ENCODE data around the gene JMY. TPM values are rescaled to one million over a fixed set of nuclear protein-coding genes. Genes with fewer than 3 reads are reported as not detected.

JMY gene
- total RNA-seq, 3 donors from 2014 or later, result 5.2 to 7.8 (median 5.7) TPM

GRCh38 chr5:79287907-79288306 is 52.0 kb downstream of the JMY start:
- DNase-seq (no peak), ATAC-seq (no peak)
- H3K36me3 Mint-ChIP-seq (ENCODE audit: insufficient read depth), result peaks cover 49% of the 10 kb centered on the region
- H3K27me3 Mint-ChIP-seq (ENCODE audit: low read depth), result no peaks in the 10 kb centered on the region
- peaks cover 6% of the 10 kb centered on the region for H3K4me1 Mint-ChIP-seq (ENCODE audit: low read depth)
- no peaks in the 10 kb centered on the region for H3K9me3 Mint-ChIP-seq
- no peak overlapping the region for H3K4me3 Mint-ChIP-seq

- ATAC-seq (no peak), DNase-seq (no peak)
- no peak overlapping the region for H3K4me3 Mint-ChIP-seq
- no peaks in the 10 kb centered on the region for H3K27me3 Mint-ChIP-seq (ENCODE audit: low read depth)
- H3K4me1 Mint-ChIP-seq (ENCODE audit: low read depth), result no peaks in the 10 kb centered on the region
- no peaks in the 10 kb centered on the region for H3K9me3 Mint-ChIP-seq
- H3K36me3 Mint-ChIP-seq (ENCODE audit: insufficient read depth), result peaks cover 45% of the 10 kb centered on the region
Measured at GRCh38 chr5:79295029-79295428, 59.1 kb downstream of the JMY start.

- no peak for ATAC-seq
- Mint-ChIP-seq H3K9me3 (no peaks in the 10 kb centered on the region), H3K4me3 (no peak overlapping the region), H3K4me1 (ENCODE audit: low read depth) (no peaks in the 10 kb centered on the region), H3K36me3 (ENCODE audit: insufficient read depth) (peaks cover 44% of the 10 kb centered on the region), H3K27me3 (ENCODE audit: low read depth) (no peaks in the 10 kb centered on the region)
- DNase-seq, result no peak
Measured at GRCh38 chr5:79297661-79298060, 61.7 kb downstream of the JMY start.

- ATAC-seq (no peak), DNase-seq (no peak)
- H3K9me3 Mint-ChIP-seq, result no peaks in the 10 kb centered on the region
- H3K4me3 Mint-ChIP-seq, result no peak overlapping the region
- no peaks in the 10 kb centered on the region for H3K27me3 Mint-ChIP-seq (ENCODE audit: low read depth)
- peaks cover 31% of the 10 kb centered on the region for H3K36me3 Mint-ChIP-seq (ENCODE audit: insufficient read depth)
- H3K4me1 Mint-ChIP-seq (ENCODE audit: low read depth), result no peaks in the 10 kb centered on the region
Measured at GRCh38 chr5:79301046-79301712, 65.2 kb downstream of the JMY start.

- Mint-ChIP-seq H3K4me3 (no peak overlapping the region), H3K27me3 (ENCODE audit: low read depth) (no peaks in the 10 kb centered on the region), H3K9me3 (no peaks in the 10 kb centered on the region), H3K36me3 (ENCODE audit: insufficient read depth) (peaks cover 35% of the 10 kb centered on the region), H3K4me1 (ENCODE audit: low read depth) (no peaks in the 10 kb centered on the region)
- DNase-seq (no peak), ATAC-seq (no peak)
Measured at GRCh38 chr5:79302454-79302853, 66.5 kb downstream of the JMY start.

GRCh38 chr5:79305706-79306105 is 69.8 kb downstream of the JMY start:
- H3K4me1 Mint-ChIP-seq (ENCODE audit: low read depth), result peaks cover 2% of the 10 kb centered on the region
- no peaks in the 10 kb centered on the region for H3K9me3 Mint-ChIP-seq
- H3K36me3 Mint-ChIP-seq (ENCODE audit: insufficient read depth), result peaks cover 31% of the 10 kb centered on the region
- H3K27me3 Mint-ChIP-seq (ENCODE audit: low read depth), result no peaks in the 10 kb centered on the region
- ATAC-seq (no peak), DNase-seq (no peak)
- no peak overlapping the region for H3K4me3 Mint-ChIP-seq

- no peak for ATAC-seq
- H3K27me3 Mint-ChIP-seq (ENCODE audit: low read depth), result no peaks in the 10 kb centered on the region
- H3K9me3 Mint-ChIP-seq, result no peaks in the 10 kb centered on the region
- peaks cover 37% of the 10 kb centered on the region for H3K36me3 Mint-ChIP-seq (ENCODE audit: insufficient read depth)
- H3K4me1 Mint-ChIP-seq (ENCODE audit: low read depth), result no peaks in the 10 kb centered on the region
- no peak overlapping the region for H3K4me3 Mint-ChIP-seq
- no peak for DNase-seq
Measured at GRCh38 chr5:79318935-79319614, 83.1 kb downstream of the JMY start.

GRCh38 chr5:79329453-79329852 is 93.5 kb downstream of the JMY start:
- peaks cover 7% of the 10 kb centered on the region for H3K36me3 Mint-ChIP-seq (ENCODE audit: insufficient read depth)
- DNase-seq, result no peak

GRCh38 chr5:79330071-79330470 is 94.1 kb downstream of the JMY start:
- ATAC-seq, result no peak
- Mint-ChIP-seq H3K27me3 (ENCODE audit: low read depth) (peaks cover 20% of the 10 kb centered on the region), H3K9me3 (no peaks in the 10 kb centered on the region), H3K4me1 (ENCODE audit: low read depth) (no peaks in the 10 kb centered on the region), H3K36me3 (ENCODE audit: insufficient read depth) (peaks cover 7% of the 10 kb centered on the region), H3K4me3 (no peak overlapping the region)
- DNase-seq, result no peak

More at GRCh38 chr5:79329453-79329852, 93.5 kb downstream of the JMY start:
- Mint-ChIP-seq H3K9me3 (no peaks in the 10 kb centered on the region), H3K4me1 (ENCODE audit: low read depth) (no peaks in the 10 kb centered on the region), H3K27me3 (ENCODE audit: low read depth) (peaks cover 19% of the 10 kb centered on the region), H3K4me3 (no peak overlapping the region)
- no peak for ATAC-seq

- Mint-ChIP-seq H3K4me3 (no peak overlapping the region), H3K27me3 (ENCODE audit: low read depth) (peaks cover 22% of the 10 kb centered on the region), H3K9me3 (peaks cover 6% of the 10 kb centered on the region), H3K4me1 (ENCODE audit: low read depth) (no peaks in the 10 kb centered on the region), H3K36me3 (ENCODE audit: insufficient read depth) (peaks cover 4% of the 10 kb centered on the region)
- DNase-seq (no peak), ATAC-seq (no peak)
Measured at GRCh38 chr5:79333852-79334557, 98.1 kb downstream of the JMY start.

GRCh38 chr5:79346420-79346824 is 110.5 kb downstream of the JMY start:
- Mint-ChIP-seq H3K36me3 (ENCODE audit: insufficient read depth) (no peaks in the 10 kb centered on the region), H3K4me3 (no peak overlapping the region), H3K27me3 (ENCODE audit: low read depth) (peaks cover 7% of the 10 kb centered on the region), H3K4me1 (ENCODE audit: low read depth) (no peaks in the 10 kb centered on the region), H3K9me3 (no peaks in the 10 kb centered on the region)
- DNase-seq (no peak), ATAC-seq (no peak)

GRCh38 chr5:79349047-79349446 is 113.1 kb downstream of the JMY start:
- H3K36me3 Mint-ChIP-seq (ENCODE audit: insufficient read depth), result no peaks in the 10 kb centered on the region
- H3K27me3 Mint-ChIP-seq (ENCODE audit: low read depth), result no peaks in the 10 kb centered on the region
- H3K4me1 Mint-ChIP-seq (ENCODE audit: low read depth), result no peaks in the 10 kb centered on the region
- DNase-seq (no peak), ATAC-seq (no peak)
- H3K4me3 Mint-ChIP-seq, result no peak overlapping the region
- no peaks in the 10 kb centered on the region for H3K9me3 Mint-ChIP-seq

GRCh38 chr5:79349881-79350280 is 114.0 kb downstream of the JMY start:
- no peak for ATAC-seq
- DNase-seq, result no peak
- no peaks in the 10 kb centered on the region for H3K36me3 Mint-ChIP-seq (ENCODE audit: insufficient read depth)
- no peaks in the 10 kb centered on the region for H3K27me3 Mint-ChIP-seq (ENCODE audit: low read depth)
- no peak overlapping the region for H3K4me3 Mint-ChIP-seq
- no peaks in the 10 kb centered on the region for H3K9me3 Mint-ChIP-seq
- no peaks in the 10 kb centered on the region for H3K4me1 Mint-ChIP-seq (ENCODE audit: low read depth)

GRCh38 chr5:79357398-79357797 is 121.5 kb downstream of the JMY start:
- ATAC-seq (no peak), DNase-seq (no peak)
- Mint-ChIP-seq H3K9me3 (no peaks in the 10 kb centered on the region), H3K4me3 (no peak overlapping the region), H3K4me1 (ENCODE audit: low read depth) (no peaks in the 10 kb centered on the region), H3K36me3 (ENCODE audit: insufficient read depth) (no peaks in the 10 kb centered on the region), H3K27me3 (ENCODE audit: low read depth) (peaks cover 7% of the 10 kb centered on the region)

All from activated T-cell treated with anti-CD3 and anti-CD28 coated beads, Interleukin-2, amount 50 U/mL, for 4 hours (primary cell).